GM12878 (cell line): ENCODE results near the gene FBXO15. TPM values are rescaled to one million over a fixed set of nuclear protein-coding genes. Genes with fewer than 3 reads are reported as not detected.

Source experiments
- ATAC-seq: fragments of 200-7000 bp; cut with Tn5 transposase; 3 replicates; pipeline ENCODE4 v1.9.1; 2020; ENCODE audit warnings: mild to moderate bottlenecking, moderate library complexity
- BruUV-seq: library from RNA; stranded (reverse); fragments of 400-500 nt; replicated peaks from 2 replicates; lab custom pipeline; 2021; lab: Mats Ljungman, UMichigan
- CTCF ChIA-PET: fragments of 300-600 bp; sonication (Branson Sonifier 250); formaldehyde crosslinking; extraction: SDS; loops from one replicate; lab custom pipeline; 2021; ENCODE audit warnings: inconsistent platforms; lab: Yijun Ruan, JAX
- POLR2A ChIA-PET: fragments of 350-600 bp; formaldehyde crosslinking; extraction: SDS; loops from one replicate; lab custom pipeline; 2021; ENCODE audit warnings: inconsistent platforms; lab: Charles Lee
- RAD21 ChIA-PET: fragments of 300-600 bp; sonication (Branson Sonifier 250); formaldehyde crosslinking; loops from one replicate; lab custom pipeline; 2023; ENCODE audit warnings: antibody characterized with exemption; ENCODE audit not compliant: unreplicated experiment; lab: Charles Lee
- SMC1A ChIA-PET: fragments of 300-600 bp; sonication (Branson Sonifier 250); formaldehyde crosslinking; loops from one replicate; lab custom pipeline; 2023; ENCODE audit not compliant: unreplicated experiment, uncharacterized antibody; lab: Charles Lee
- DNase-seq: peaks from one replicate; pipeline ENCODE4 v3.0.0-alpha.2; 2011; ENCODE audit warnings: low read depth, low spot score
- FAIRE-seq: peaks from 3 replicates; lab custom pipeline; 2011; peaks lifted over from hg19 to GRCh38; lab: Jason Lieb, UNC
- H2AFZ ChIP-seq: 2 replicates; pipeline ENCODE4 v1.6.0; 2011; ENCODE audit warnings: low read depth, low read length, control low read depth; ENCODE audit not compliant: control insufficient read depth
- H3K27ac ChIP-seq: 2 replicates; pipeline ENCODE4 v1.5.1; 2011; ENCODE audit warnings: control low read depth; ENCODE audit not compliant: control insufficient read depth, insufficient read depth
- H3K27me3 ChIP-seq, 2 experiments: replicated peaks in 1 of 2; 2 replicates each; pipeline versions ENCODE4 v1.6.0 to v1.6.1; 2011; ENCODE audit warnings: low read length in 1 of 2; ENCODE audit not compliant: control insufficient read depth in 2 of 2, insufficient read depth in 2 of 2
- H3K36me3 ChIP-seq, 2 experiments: 2 replicates each; pipeline ENCODE4 v1.5.1; 2011; ENCODE audit warnings: low read length in 1 of 2; ENCODE audit not compliant: control insufficient read depth in 2 of 2, insufficient read depth in 2 of 2
- H3K4me1 ChIP-seq: 2 replicates; pipeline ENCODE4 v1.6.1; 2011; ENCODE audit warnings: mild to moderate bottlenecking, low read length, moderate library complexity, mixed read lengths; ENCODE audit not compliant: control insufficient read depth, insufficient read depth
- H3K4me2 ChIP-seq: 2 replicates; pipeline ENCODE4 v1.6.0; 2011; ENCODE audit warnings: control low read depth; ENCODE audit not compliant: control insufficient read depth, insufficient read depth
- H3K4me3 ChIP-seq: fragments of 200-600 bp; sonication (generic); 2 replicates; pipeline ENCODE4 v1.5.1; 2016
- H3K79me2 ChIP-seq: 2 replicates; pipeline ENCODE4 v1.6.0; 2011; ENCODE audit warnings: low read length; ENCODE audit not compliant: control insufficient read depth, insufficient read depth
- H3K9ac ChIP-seq: 2 replicates; pipeline ENCODE4 v1.8.0; 2011; ENCODE audit warnings: low read length, control low read depth, mixed read lengths; ENCODE audit not compliant: control insufficient read depth, insufficient read depth
- H3K9me3 ChIP-seq: replicated peaks from 3 replicates; pipeline ENCODE4 v1.5.1; 2011; ENCODE audit warnings: mild to moderate bottlenecking, low read length; ENCODE audit not compliant: control insufficient read depth, insufficient read depth
- H4K20me1 ChIP-seq: 2 replicates; pipeline ENCODE4 v1.6.0; 2011; ENCODE audit not compliant: control insufficient read depth, insufficient read depth
- IRF3 ChIP-seq: fragments of 450-650 bp; IDR thresholded peaks from 2 replicates; pipeline ENCODE4 v1.6.1; 2014; ENCODE audit warnings: mild to moderate bottlenecking
- KDM1A ChIP-seq: fragments of 200-600 bp; sonication (generic); IDR thresholded peaks from 2 replicates; pipeline ENCODE4 v1.6.1; 2016; ENCODE audit warnings: borderline replicate concordance
- MEF2A ChIP-seq: IDR thresholded peaks from 2 replicates; pipeline ENCODE4 v1.6.1; 2011; ENCODE audit warnings: low read depth, mild to moderate bottlenecking, low read length, moderate library complexity; ENCODE audit not compliant: insufficient read depth
- MEF2B ChIP-seq: fragments of 450-650 bp; IDR thresholded peaks from 2 replicates; pipeline ENCODE4 v1.6.1; 2018; ENCODE audit warnings: mild to moderate bottlenecking, moderate library complexity; ENCODE audit not compliant: partially characterized antibody, poor library complexity, severe bottlenecking
- MYC ChIP-seq: IDR thresholded peaks from 2 replicates; pipeline ENCODE4 v1.6.1; 2011; ENCODE audit warnings: mild to moderate bottlenecking, low read length, moderate library complexity, inconsistent platforms; ENCODE audit not compliant: insufficient read depth, insufficient replicate concordance, insufficient read length, severe bottlenecking
- STAT1 ChIP-seq: fragments of 450-650 bp; conservative IDR thresholded peaks from 2 replicates; pipeline ENCODE4 v1.6.1; 2014; ENCODE audit warnings: antibody characterized with exemption, mild to moderate bottlenecking
- STAT3 ChIP-seq: IDR thresholded peaks from 2 replicates; pipeline ENCODE4 v1.6.1; 2011; ENCODE audit warnings: low read depth, low read length, improper control_type of control experiment
- TARDBP ChIP-seq: IDR thresholded peaks from 2 replicates; pipeline ENCODE4 v1.6.1; 2016; ENCODE audit warnings: borderline replicate concordance
- ZBTB4 ChIP-seq: fragments of 450-650 bp; formaldehyde crosslinking; IDR thresholded peaks from 2 replicates; pipeline ENCODE4 v1.4.0; 2022; ENCODE audit warnings: mild to moderate bottlenecking, moderate library complexity
- WGBS: methylation state at CpG from one replicate; pipeline ENCODE4 v1.1.6; 2016; ENCODE audit warnings: low lambda C conversion rate; ENCODE audit not compliant: insufficient replicate concordance, insufficient coverage; ENCODE audit errors: missing lambda C conversion rate; 5-methylcytosine and 5-hydroxymethylcytosine counted together
- in situ Hi-C: fragments of 300-500 bp; cut with MboI; formaldehyde crosslinking; loops from 9 replicates; pipeline ENCODE4 v1.14.3; 2018; ENCODE audit warnings: mixed read lengths
- intact Hi-C: fragments of 100-400 bp; cut with micrococcal nuclease; formaldehyde crosslinking; loops from one replicate; pipeline ENCODE4 v1.14.2; 2022; ENCODE audit not compliant: unreplicated experiment
- polyA plus RNA-seq, 11 experiments: library from polyadenylated mRNA; depleted of rRNA in 4 of 11; unstranded in 6 of 11; stranded (reverse) in 5 of 11; fragments of >200 nt; fragmentation: Nextera tagmentation in 4 of 11; fragmentation: Illumina TruSeq in 1 of 11; extraction: Ambion mirVana in 4 of 11; extraction: Trizol in 1 of 11; gene quantifications; 1 replicate in 1 of 11; 2 replicates in 10 of 11; pipeline versions ENCODE4 v1.2.1 to v1.2.3, GENCODE V29; 2011 to 2016; ENCODE audit warnings: inconsistent platforms in 2 of 11, missing spikeins in 2 of 11, low read depth in 1 of 11
- total RNA-seq, 4 experiments: library from RNA; depleted of rRNA in 3 of 4; stranded (reverse); fragments of >200 nt in 3 of 4; fragmentation: Illumina TruSeq in 1 of 4; extraction: Trizol in 1 of 4; gene quantifications; 2 replicates each; pipeline versions ENCODE4 v1.2.1 to v1.2.3, GENCODE V29; 2013 to 2021

Gene FBXO15
- total and polyA plus RNA-seq, 10 of the 15 experiments (the other 5 are each of a cell fraction or from before 2014, with no cell fraction given): 0.06 to 0.90 (median 0.22) TPM; not detected in 3

GRCh38 chr18:74050807-74051206, 96.8 kb downstream of the FBXO15 start:
- 0% methylated on average over 4 of the region's 4 CpGs for WGBS
- ATAC-seq: no peak
- RAD21 ChIA-PET: no interaction called here

More at GRCh38 chr18:74050807-74051206, 96.8 kb downstream of the FBXO15 start:
- FAIRE-seq (no peak), DNase-seq (no peak)
- intact Hi-C loops (no loop called here), in situ Hi-C loops (no loop called here)
- TF ChIP-seq MEF2B (no peak), STAT1 (no peak), ZBTB4 (CRISPR knock-in tag) (no peak), TARDBP (no peak), MEF2A (no peak), IRF3 (no peak), STAT3 (no peak), MYC (no peak), KDM1A (no peak)
- ChIA-PET CTCF (interaction anchor here (0.9 to 1.6 kb wide), 3 partner anchors 9 to 11 kb away, joined by 3 to 7 read pairs (median 3); no protein-coding TSS in a partner anchor), POLR2A (no interaction called here), SMC1A (no interaction called here)
- H4K20me1 ChIP-seq: no peaks in the 10 kb centered on the region
- H3K27me3 ChIP-seq: no peaks in the 10 kb centered on the region; a peak in 1 of 4 replicates
- H3K27ac ChIP-seq: no peak overlapping the region
- H3K4me2 ChIP-seq: no peak overlapping the region
- H3K9me3 ChIP-seq: no peaks in the 10 kb centered on the region
- no peak overlapping the region for H2AFZ ChIP-seq
- no peaks in the 10 kb centered on the region for H3K4me1 ChIP-seq
- no peaks in the 10 kb centered on the region for H3K79me2 ChIP-seq
- no peak overlapping the region for H3K4me3 ChIP-seq
- H3K9ac ChIP-seq: no peak overlapping the region
- no peaks in the 10 kb centered on the region for H3K36me3 ChIP-seq
- no TSS peak for BruUV-seq
